ENCODE data around the gene APCDD1L. TPM values are rescaled to one million over a fixed set of nuclear protein-coding genes. Genes with fewer than 3 reads are reported as not detected.

APCDD1L gene
- total and polyA plus RNA-seq, 2 of the 8 experiments (the other 6 are each of a cell fraction or from before 2014, with no cell fraction given) = 0.83 to 3.1 TPM

DNA sequence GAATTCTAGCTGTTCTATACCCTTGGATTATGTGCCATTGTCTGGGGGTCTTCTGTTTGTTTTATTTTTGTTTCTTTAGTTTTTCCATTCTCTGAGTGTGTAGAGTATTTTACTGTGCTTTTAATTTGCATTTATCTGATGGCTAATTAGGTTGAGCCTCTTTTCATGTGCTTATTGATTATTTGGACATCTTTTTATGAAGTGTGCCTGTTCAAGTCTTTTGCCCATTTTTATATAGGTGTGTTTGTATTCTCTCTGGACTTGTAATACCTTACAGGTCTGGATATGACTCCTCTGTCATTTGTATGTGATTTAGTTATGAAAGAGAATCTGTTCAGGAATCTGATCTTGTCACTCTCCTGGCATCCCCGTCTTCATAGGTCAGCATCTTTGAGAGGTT is 22.6 kb upstream of the APCDD1L start (continued):
- TF ChIP-seq YY1 (IDR thresholded peaks at IDR 0.05; ENCODE audit: low read depth, low read length) = no peak
- TF ChIP-seq POLR2AphosphoS5 (IDR thresholded peaks at IDR 0.05; ENCODE audit: low read depth, low read length) = no peak
- TF ChIP-seq SAP30 (IDR thresholded peaks at IDR 0.05; ENCODE audit: insufficient read depth, insufficient replicate concordance, low read length) = no peak
- TF ChIP-seq HDAC6 (IDR thresholded peaks at IDR 0.05; ENCODE audit: low read depth, low read length) = no peak
- TF ChIP-seq ATF2 (IDR thresholded peaks at IDR 0.05; ENCODE audit: low read length) = no peak
- TF ChIP-seq CBX5 (IDR thresholded peaks at IDR 0.05; ENCODE audit: low read depth, low read length) = no peak
